Mesendoderm (in vitro differentiated cells): ENCODE results near the gene ESPL1.

Source experiments
- DNase-seq: peaks from one replicate; pipeline ENCODE4 v3.0.0; 2013
- H2AK5ac ChIP-seq: 2 replicates; pipeline ENCODE4 v1.6.1; 2013; ENCODE audit warnings: low read length, inconsistent platforms
- H2BK120ac ChIP-seq: 2 replicates; pipeline ENCODE4 v1.6.1; 2013; ENCODE audit warnings: low read depth, mild to moderate bottlenecking, low read length, moderate library complexity, mixed read lengths
- H2BK15ac ChIP-seq: replicated peaks from 2 replicates; pipeline ENCODE4 v1.6.1; 2013; ENCODE audit warnings: low read depth, mild to moderate bottlenecking, moderate library complexity
- H2BK5ac ChIP-seq: 2 replicates; pipeline ENCODE4 v1.6.1; 2013; ENCODE audit warnings: low read length, inconsistent platforms
- H3K18ac ChIP-seq: 2 replicates; pipeline ENCODE4 v1.6.1; 2013; ENCODE audit warnings: mild to moderate bottlenecking, low read length, mixed read lengths
- H3K23ac ChIP-seq: one replicate; pipeline ENCODE4 v1.6.1; 2013; ENCODE audit warnings: low read length
- H3K27ac ChIP-seq: 2 replicates; pipeline ENCODE4 v1.5.1; 2013; ENCODE audit warnings: low read depth, mild to moderate bottlenecking, inconsistent platforms, low read length, moderate library complexity
- H3K27me3 ChIP-seq: 2 replicates; pipeline ENCODE4 v1.6.1; 2013; ENCODE audit warnings: low read length, control low read depth, mild to moderate bottlenecking, inconsistent platforms; ENCODE audit not compliant: insufficient read depth, poor library complexity
- H3K36me3 ChIP-seq: 2 replicates; pipeline ENCODE4 v1.6.1; 2013; ENCODE audit warnings: low read length, inconsistent platforms; ENCODE audit not compliant: control insufficient read depth, insufficient read depth
- H3K4ac ChIP-seq: one replicate; pipeline ENCODE4 v1.6.1; 2013; ENCODE audit warnings: low read depth, mild to moderate bottlenecking, low read length, moderate library complexity
- H3K4me1 ChIP-seq: 2 replicates; pipeline ENCODE4 v1.6.1; 2013; ENCODE audit warnings: low read depth, low read length, inconsistent platforms; ENCODE audit not compliant: control insufficient read depth
- H3K4me2 ChIP-seq: 2 replicates; pipeline ENCODE4 v1.6.1; 2013; ENCODE audit warnings: low read length
- H3K4me3 ChIP-seq: 2 replicates; pipeline ENCODE4 v1.5.1; 2013; ENCODE audit warnings: mild to moderate bottlenecking, low read length
- H3K56ac ChIP-seq: one replicate; pipeline ENCODE4 v1.6.1; 2013; ENCODE audit warnings: low read length
- H3K79me1 ChIP-seq: 2 replicates; pipeline ENCODE4 v1.6.1; 2013; ENCODE audit warnings: low read length, inconsistent platforms
- H3K79me2 ChIP-seq: 2 replicates; pipeline ENCODE4 v1.6.1; 2013; ENCODE audit warnings: mild to moderate bottlenecking, low read length; ENCODE audit not compliant: control insufficient read depth, insufficient read depth
- H3K9ac ChIP-seq: 2 replicates; pipeline ENCODE4 v1.6.1; 2013; ENCODE audit warnings: low read length, inconsistent platforms
- H4K5ac ChIP-seq: one replicate; pipeline ENCODE4 v1.6.1; 2013; ENCODE audit warnings: low read length
- H4K8ac ChIP-seq: one replicate; pipeline ENCODE4 v1.6.1; 2013; ENCODE audit warnings: low read depth, mild to moderate bottlenecking, control low read depth, low read length, moderate library complexity
- WGBS: extraction: QIAGEN DNeasy Blood & Tissue Kit; methylation state at CpG from one replicate; pipeline ENCODE4 v1.1.7; 2013; ENCODE audit warnings: low lambda C conversion rate, missing lambda C conversion rate; ENCODE audit not compliant: insufficient coverage; ENCODE audit errors: extremely low coverage; 5-methylcytosine and 5-hydroxymethylcytosine counted together

The ESPL1 gene

GRCh38 chr12:53252349-53252916 lies 15.7 kb upstream of the ESPL1 start:
- Histone ChIP-seq H3K27me3 (no peaks in the 10 kb centered on the region), H4K5ac (no peak overlapping the region), H3K79me2 (no peaks in the 10 kb centered on the region), H3K4me3 (peak overlapping the region; percentile 91), H2BK120ac (no peak overlapping the region), H3K23ac (no peak overlapping the region), H4K8ac (no peak overlapping the region), H3K56ac (peak overlapping the region; percentile 85), H3K79me1 (peaks cover 11% of the 10 kb centered on the region), H2BK5ac (no peak overlapping the region), H3K4me2 (peak overlapping the region; percentile 92), H3K36me3 (peaks cover 1% of the 10 kb centered on the region), H3K9ac (peak overlapping the region; percentile 93), H2AK5ac (peak overlapping the region; percentile 2), H3K18ac (peak overlapping the region; percentile 75), H3K4ac (peak overlapping the region; percentile 41), H2BK15ac (no peak overlapping the region), H3K4me1 (no peaks in the 10 kb centered on the region), H3K27ac (peak overlapping the region; percentile 47)
- no peak for DNase-seq
- no CpG with 5 or more reads among the region's 19 CpGs for WGBS

GRCh38 chr12:53253298-53253697 lies 14.8 kb upstream of the ESPL1 start:
- Histone ChIP-seq H3K27ac (no peak overlapping the region), H3K4me3 (no peak overlapping the region), H3K9ac (peak overlapping the region; percentile 93), H3K27me3 (no peaks in the 10 kb centered on the region), H2BK120ac (no peak overlapping the region), H3K56ac (peak overlapping the region; percentile 25), H3K4me1 (no peaks in the 10 kb centered on the region), H2BK5ac (no peak overlapping the region), H2BK15ac (no peak overlapping the region), H3K4me2 (no peak overlapping the region), H3K36me3 (peaks cover 1% of the 10 kb centered on the region), H2AK5ac (no peak overlapping the region), H4K5ac (no peak overlapping the region), H3K79me2 (no peaks in the 10 kb centered on the region), H3K18ac (no peak overlapping the region), H3K4ac (no peak overlapping the region), H3K23ac (peak overlapping the region; percentile 24), H3K79me1 (peaks cover 11% of the 10 kb centered on the region), H4K8ac (no peak overlapping the region)
- no peak for DNase-seq
- no CpG with 5 or more reads among the region's 13 CpGs for WGBS

GRCh38 chr12:53254816-53255545 lies 13.1 kb upstream of the ESPL1 start:
- no peak overlapping the region for H3K18ac ChIP-seq
- WGBS, result no CpG with 5 or more reads among the region's 1 CpG
- H3K4ac ChIP-seq, result no peak overlapping the region

GRCh38 chr12:53255996-53256395 lies 12.1 kb upstream of the ESPL1 start:
- no peak overlapping the region for H3K27ac ChIP-seq
- peaks cover 1% of the 10 kb centered on the region for H3K36me3 ChIP-seq
- H3K4ac ChIP-seq, result no peak overlapping the region
- H3K79me2 ChIP-seq, result no peaks in the 10 kb centered on the region
- H3K79me1 ChIP-seq, result peaks cover 11% of the 10 kb centered on the region
- no peaks in the 10 kb centered on the region for H3K27me3 ChIP-seq
- no peaks in the 10 kb centered on the region for H3K4me1 ChIP-seq
- no peak overlapping the region for H3K18ac ChIP-seq
- H3K9ac ChIP-seq, result no peak overlapping the region
- no peak overlapping the region for H4K5ac ChIP-seq
- no peak overlapping the region for H3K56ac ChIP-seq
- no peak for DNase-seq
- WGBS, result no CpG with 5 or more reads among the region's 3 CpGs
- no peak overlapping the region for H3K4me2 ChIP-seq
- no peak overlapping the region for H3K23ac ChIP-seq
- no peak overlapping the region for H2BK5ac ChIP-seq
- H2BK120ac ChIP-seq, result no peak overlapping the region
- H2AK5ac ChIP-seq, result no peak overlapping the region
- H2BK15ac ChIP-seq, result no peak overlapping the region
- H4K8ac ChIP-seq, result no peak overlapping the region
- no peak overlapping the region for H3K4me3 ChIP-seq

More at GRCh38 chr12:53254816-53255545, 13.1 kb upstream of the ESPL1 start:
- H3K36me3 ChIP-seq, result peaks cover 1% of the 10 kb centered on the region
- no peak overlapping the region for H3K4me3 ChIP-seq
- H3K4me2 ChIP-seq, result no peak overlapping the region
- H2AK5ac ChIP-seq, result no peak overlapping the region
- H3K27me3 ChIP-seq, result no peaks in the 10 kb centered on the region
- no peak overlapping the region for H2BK5ac ChIP-seq
- no peak overlapping the region for H3K56ac ChIP-seq
- no peak overlapping the region for H4K5ac ChIP-seq
- H4K8ac ChIP-seq, result no peak overlapping the region
- peaks cover 11% of the 10 kb centered on the region for H3K79me1 ChIP-seq
- H3K27ac ChIP-seq, result no peak overlapping the region
- no peak overlapping the region for H2BK15ac ChIP-seq
- H3K4me1 ChIP-seq, result no peaks in the 10 kb centered on the region
- DNase-seq, result no peak
- H2BK120ac ChIP-seq, result no peak overlapping the region
- H3K79me2 ChIP-seq, result no peaks in the 10 kb centered on the region
- H3K9ac ChIP-seq, result no peak overlapping the region
- H3K23ac ChIP-seq, result no peak overlapping the region

GRCh38 chr12:53258541-53259539 lies 9.3 kb upstream of the ESPL1 start:
- no peak overlapping the region for H4K8ac ChIP-seq
- no peak overlapping the region for H3K27ac ChIP-seq
- no peak overlapping the region for H3K4me3 ChIP-seq
- H4K5ac ChIP-seq, result no peak overlapping the region
- H3K27me3 ChIP-seq, result no peaks in the 10 kb centered on the region
- no peak overlapping the region for H2AK5ac ChIP-seq
- no peak overlapping the region for H2BK15ac ChIP-seq
- no CpG with 5 or more reads among the region's 7 CpGs for WGBS
- H2BK5ac ChIP-seq, result no peak overlapping the region
- no peak overlapping the region for H2BK120ac ChIP-seq
- no peak for DNase-seq
- no peaks in the 10 kb centered on the region for H3K4me1 ChIP-seq
- H3K79me1 ChIP-seq, result peaks cover 3% of the 10 kb centered on the region
- H3K9ac ChIP-seq, result no peak overlapping the region
- H3K79me2 ChIP-seq, result no peaks in the 10 kb centered on the region
- H3K4ac ChIP-seq, result no peak overlapping the region
- H3K36me3 ChIP-seq, result peaks cover under 1% of the 10 kb centered on the region
- no peak overlapping the region for H3K4me2 ChIP-seq
- no peak overlapping the region for H3K56ac ChIP-seq
- no peak overlapping the region for H3K18ac ChIP-seq
- no peak overlapping the region for H3K23ac ChIP-seq
